GM18502 (cell line): Measurements from ENCODE around the gene IGHMBP2.

Source experiments
- ATAC-seq: cut with Tn5 transposase; IDR thresholded peaks from one replicate; pipeline ENCODE4 v1.9.1; 2021; ENCODE audit warnings: mild to moderate bottlenecking; ENCODE audit not compliant: unreplicated experiment, poor library complexity

The IGHMBP2 gene

DNA sequence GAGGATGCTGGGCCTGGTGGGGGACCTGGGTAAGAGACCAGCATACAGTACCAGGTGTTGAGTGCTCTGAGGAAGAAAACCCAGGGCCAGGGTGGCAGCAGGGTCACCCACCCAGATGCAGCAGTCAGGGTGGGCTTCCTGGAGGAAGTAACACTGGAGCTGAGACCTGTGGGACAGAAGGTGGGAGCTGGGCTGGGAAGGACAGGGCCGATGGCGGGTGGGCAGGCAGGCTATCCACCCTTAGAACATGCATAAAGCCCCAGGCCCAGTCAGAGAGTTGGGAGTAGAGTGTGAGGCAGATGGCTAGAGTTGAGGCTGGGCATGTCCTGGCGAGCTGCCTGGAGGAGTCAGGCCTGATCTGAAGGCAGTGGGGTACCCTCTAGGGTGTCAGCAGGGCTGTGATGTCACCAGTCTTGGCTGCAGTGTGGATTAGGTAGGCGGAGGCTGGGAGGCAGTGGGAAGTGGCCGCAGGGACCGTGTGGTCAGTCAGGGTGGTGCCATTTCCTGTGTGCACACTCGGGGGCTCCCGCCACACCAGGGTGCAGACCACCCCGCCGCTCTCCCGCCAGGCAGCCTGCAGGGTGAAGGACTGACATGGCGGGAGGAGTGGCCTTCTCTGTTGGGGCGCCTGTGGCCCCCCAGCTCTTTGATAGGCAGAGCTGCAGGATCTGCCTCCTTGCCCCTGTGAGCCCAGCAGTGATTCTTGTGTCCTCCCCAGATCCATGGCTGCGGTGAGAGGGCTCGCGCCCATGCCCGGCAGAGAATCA is 35.3 kb downstream of the IGHMBP2 start:
- ATAC-seq: no peak

DNA sequence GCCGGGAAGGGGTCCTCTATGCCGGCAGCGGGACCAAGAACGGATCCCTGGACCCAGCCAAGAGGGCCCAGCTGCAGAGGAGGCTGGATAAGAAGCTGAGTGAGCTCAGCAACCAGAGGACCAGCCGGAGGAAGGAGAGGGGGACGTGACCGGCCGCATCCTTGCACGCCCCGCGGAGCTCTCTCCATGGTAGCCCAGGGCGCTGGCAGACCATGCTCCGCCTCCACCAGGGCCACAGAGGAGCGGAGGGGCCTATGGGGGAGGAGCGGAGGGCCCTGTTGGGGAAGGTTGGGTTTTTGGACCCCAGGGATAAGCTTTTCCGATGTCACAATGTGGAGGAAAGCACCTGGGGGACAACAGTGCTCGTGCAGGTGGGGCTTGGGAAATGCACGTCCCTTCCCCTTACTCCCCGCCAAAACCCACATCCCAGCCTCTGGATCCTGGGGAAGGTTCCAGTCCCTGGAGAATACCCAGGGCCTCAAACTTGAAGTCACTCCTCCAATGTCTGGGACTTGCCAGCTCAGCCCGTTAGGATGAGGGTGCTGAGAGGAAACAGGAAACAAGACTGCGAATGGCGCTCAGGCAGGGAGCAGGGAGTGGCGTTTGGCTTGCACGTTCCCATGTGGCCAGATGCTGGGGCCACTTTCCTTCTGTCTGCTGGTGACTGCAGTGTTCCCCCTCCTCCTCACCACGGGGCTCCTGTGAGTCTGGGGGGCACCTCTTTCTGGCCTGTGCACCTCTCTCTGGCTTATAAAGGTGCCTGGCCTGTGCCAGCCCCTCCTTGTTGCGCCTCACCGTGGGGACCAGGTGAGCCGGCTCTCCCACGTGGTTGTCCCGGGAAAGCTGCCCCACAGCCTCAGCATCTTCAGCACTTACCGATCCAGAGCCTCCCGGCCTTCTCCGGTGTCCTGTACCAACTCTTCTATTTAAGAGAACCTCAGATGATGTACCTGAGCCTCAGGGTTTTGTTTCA is 36.2 kb downstream of the IGHMBP2 start:
- no peak for ATAC-seq

DNA sequence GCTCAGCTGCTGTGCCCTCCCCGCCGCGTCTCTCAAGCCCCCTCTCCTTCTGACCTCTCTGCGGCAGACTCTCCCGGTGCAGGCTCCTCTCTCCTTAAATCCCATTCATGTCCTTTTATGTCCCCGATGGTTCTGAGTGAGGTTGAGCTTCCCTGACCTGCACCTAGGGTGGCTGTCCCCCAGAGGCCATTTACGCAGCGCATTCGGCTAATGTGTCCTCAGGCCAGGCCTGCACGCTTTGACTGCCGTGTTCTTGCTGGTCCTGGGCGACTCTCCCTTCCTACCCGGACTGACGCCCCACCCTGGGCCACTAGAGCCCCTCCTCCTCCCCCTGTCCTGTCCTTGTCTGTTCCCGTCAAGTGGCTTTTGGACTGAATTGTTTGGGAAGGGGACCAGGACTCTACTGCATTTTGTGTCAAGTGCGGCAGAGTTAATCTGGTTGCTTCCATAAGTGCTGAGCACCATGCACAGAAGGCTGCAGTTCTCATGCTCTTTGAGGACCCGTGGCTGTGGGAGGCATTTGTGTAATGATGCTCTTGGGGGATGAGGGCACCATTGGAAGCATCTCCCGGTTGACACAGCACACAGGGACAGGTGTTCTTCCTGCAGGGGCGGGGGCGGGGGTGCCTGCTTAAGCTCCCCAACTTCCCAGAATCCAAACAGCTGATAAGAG is 37.1 kb downstream of the IGHMBP2 start:
- no peak for ATAC-seq

DNA sequence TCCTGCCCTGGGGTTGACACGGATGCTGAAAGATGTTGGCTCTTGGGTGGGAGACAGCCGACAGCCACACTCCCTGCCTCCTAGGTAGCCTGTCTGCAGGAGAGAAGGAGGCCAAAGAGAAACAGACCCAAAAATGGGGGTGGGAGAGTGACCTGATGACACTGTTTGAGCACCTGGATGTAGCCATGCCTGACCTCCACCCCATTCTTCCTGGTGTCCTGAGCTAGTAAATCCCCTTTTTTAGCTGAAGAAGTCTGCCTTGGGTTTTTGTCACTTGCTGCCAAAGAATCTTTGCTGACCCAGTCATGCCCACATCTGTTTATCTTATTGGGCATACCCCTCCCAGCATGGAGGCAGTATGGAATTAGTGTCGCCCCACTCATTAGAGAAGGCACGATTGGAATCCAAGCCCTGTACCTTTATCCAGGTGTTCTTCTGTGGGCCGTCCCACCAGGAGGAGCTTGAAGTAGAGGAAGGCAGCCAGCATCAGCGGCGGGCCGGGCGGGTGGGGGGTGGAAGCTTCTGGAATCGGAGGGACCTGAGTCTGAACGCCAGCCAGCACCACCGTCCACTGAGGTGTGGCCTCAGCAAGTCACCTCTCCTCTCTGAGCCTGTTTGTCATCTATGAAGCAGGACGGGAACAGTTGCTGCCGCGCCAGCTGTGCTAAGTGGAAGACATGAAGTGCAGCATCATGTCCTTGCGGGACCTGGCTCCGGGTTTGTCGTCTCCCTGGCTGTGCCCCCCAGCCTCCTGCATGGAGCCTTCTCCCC is 37.8 kb downstream of the IGHMBP2 start:
- no peak for ATAC-seq

DNA sequence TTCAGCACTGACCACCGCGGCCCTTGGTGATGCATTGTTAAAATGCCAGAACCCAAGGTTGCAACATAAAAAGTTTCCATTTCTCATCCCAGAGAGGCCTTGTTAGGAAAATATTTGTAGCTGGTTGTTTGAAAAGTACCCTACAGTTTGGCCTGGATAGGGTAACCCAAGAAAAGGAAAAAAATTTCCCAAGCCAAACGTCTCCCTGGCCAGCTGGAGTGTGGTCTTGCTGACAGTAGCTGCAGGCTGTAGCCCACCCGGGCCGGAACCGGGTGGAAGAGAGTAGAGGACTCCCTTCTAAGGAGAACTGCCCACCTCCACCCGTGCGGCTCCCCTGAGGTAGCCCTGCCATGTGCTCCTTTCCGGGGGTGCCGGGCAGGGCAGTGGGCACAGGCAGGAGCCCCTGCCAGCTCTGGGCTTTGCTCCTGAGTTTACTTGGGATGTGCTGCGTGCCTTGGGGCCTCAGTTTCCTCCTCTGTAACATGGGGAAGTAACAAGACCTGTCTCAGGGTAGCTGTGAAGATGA is 38.5 kb downstream of the IGHMBP2 start:
- ATAC-seq: no peak

DNA sequence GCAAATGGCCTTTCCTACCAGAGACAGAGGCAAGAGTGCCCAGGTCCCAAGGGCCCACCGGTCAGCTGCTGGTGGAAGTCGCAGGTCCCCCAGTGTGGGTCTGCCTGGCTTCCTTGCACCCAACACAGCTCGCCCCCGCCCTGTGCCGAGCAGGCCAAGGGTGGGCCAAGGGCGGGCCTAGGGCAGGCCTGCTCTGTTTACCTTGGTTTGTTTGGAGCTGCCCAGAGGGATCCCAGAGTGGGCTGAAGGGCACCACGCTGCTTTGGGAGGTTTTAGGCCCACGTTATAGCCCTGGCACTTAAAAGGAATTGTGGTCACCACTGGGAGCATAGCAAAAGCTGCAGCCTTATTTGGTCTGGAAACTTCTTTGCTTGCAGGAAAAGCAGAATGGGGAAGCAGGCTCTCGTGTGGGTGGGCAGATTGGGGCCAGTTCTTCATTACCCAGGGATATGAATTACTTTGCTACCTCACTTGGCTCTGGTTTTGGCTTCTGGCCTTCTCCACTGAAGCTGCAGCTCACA is 39.1 kb downstream of the IGHMBP2 start:
- no peak for ATAC-seq

DNA sequence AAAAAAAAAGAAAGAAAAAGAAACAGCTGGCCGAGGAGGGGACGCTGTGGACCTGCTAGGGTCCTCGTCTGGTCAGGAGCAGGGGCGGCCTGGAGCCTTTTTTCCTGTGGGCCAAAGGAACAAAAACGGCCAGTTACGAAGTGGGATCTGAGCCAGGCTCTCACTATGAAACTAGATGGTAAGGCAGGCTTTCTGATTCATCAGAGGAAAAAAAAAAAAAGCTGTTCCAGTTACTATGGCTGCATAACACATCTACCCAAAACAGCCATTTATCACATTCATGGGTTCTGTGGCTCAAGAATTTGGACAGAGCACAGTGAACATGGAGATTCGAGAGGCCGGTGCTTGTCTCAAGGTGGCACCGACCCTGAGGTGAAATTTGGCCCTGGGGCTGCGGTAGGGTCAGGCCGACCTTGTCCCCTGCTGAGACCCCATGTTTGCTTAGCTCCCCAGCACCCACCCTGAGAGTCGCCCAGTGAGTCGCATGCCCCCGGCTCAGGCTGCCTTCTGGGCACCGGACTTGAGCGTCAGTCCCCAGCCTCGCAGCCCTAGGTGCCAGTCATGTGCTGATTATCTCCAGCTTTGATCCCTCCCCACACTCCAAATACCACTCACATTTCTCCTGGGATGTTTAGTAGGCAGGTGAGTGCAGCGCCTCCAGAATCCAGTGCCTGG is 42.9 kb downstream of the IGHMBP2 start:
- ATAC-seq: no peak

DNA sequence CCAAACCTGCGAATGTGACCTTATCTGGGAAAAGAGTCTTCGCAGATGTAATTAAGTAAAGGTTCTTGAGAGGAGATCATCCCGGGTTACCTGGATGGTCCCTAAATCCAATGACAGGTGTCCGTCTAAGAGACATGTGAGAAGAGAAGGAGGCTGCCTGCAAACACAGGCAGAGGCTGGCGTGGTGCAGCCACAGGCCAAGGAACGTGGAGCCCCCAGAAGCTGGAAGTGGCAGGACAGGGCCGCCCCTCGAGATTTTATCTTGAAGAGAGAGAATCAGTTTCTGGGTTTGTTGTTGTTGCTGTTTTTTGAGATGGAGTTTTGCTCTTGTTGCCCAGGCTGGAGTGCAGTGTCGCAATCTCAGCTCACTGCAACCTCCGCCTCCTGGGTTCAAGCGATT is 43.5 kb downstream of the IGHMBP2 start:
- ATAC-seq: no peak

DNA sequence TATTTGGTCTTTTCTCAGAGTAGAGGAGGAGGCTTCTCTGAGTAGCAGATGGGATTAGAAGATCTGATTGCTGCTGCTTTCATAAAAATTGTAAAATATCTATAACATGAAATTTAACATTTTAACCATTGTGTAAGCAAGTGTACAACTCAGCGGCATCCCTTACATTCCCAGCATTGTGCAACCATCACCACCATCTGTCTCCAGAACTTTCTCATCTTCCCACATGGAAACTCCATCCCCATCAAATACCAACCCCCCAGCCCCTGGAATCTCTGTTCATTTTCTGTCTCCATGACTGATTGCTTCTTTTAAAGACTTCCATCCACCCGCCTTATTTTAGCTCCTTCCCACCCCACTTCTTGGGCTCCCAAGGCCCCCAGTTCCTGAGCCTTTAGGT is 44.8 kb downstream of the IGHMBP2 start:
- no peak for ATAC-seq

DNA sequence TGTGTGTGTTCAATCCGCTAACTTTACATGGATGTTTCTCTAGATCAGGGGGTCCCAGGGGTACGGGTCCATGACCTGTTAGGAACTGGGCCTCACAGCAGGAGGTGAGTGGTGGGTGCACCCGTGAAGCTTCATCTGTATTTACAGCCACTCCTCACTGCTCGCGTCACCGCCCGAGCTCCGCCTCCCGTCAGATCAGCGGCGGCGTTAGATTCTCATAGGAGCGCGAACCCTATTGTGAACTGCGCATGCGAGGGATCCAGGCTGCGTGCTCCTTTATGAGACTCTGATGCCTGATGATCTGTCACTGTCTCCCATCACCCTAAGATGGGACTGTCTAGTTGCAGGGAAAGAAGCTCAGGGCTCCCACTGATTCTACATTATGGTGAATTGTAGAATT is 45.2 kb downstream of the IGHMBP2 start:
- no peak for ATAC-seq

DNA sequence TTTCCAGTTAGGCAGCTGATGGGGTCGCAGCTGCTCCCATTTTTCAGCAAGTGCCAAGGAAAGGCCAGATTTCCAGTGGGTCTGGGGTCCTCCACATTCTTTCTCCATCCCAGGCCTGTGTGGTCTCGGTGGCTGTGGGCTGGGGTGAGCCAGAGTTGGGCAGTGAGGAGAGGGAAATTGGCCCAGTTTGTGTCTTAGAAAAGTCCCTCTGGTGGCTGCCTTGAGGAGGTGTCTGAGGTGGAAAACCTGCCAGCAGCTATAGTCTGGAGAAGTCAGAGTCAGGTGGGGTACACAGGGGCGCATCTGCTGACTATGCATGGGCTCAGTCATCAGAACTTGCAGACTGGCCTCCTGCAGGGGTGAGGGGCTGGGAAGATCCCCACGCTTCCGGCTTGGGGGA is 46.6 kb downstream of the IGHMBP2 start:
- no peak for ATAC-seq

DNA sequence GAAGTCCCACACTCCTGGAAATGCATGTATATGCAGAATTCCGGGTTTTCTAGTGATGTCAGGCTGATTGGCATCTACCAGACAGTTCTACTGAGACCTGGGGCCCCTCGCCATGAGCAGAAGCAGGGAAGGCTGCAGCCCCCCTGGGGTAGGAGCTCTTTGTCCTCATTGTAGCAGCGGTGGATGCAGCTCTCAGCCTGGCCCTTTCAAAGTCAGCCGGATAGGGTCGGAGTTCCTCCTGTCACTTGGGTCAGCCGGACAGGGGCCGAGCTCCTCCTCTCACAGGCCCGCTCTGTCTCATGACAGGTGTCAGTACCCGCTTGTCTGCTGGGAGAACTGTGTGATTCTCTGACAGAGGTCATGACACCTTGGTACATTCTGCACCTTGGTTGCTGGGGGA is 47.1 kb downstream of the IGHMBP2 start:
- no peak for ATAC-seq

DNA sequence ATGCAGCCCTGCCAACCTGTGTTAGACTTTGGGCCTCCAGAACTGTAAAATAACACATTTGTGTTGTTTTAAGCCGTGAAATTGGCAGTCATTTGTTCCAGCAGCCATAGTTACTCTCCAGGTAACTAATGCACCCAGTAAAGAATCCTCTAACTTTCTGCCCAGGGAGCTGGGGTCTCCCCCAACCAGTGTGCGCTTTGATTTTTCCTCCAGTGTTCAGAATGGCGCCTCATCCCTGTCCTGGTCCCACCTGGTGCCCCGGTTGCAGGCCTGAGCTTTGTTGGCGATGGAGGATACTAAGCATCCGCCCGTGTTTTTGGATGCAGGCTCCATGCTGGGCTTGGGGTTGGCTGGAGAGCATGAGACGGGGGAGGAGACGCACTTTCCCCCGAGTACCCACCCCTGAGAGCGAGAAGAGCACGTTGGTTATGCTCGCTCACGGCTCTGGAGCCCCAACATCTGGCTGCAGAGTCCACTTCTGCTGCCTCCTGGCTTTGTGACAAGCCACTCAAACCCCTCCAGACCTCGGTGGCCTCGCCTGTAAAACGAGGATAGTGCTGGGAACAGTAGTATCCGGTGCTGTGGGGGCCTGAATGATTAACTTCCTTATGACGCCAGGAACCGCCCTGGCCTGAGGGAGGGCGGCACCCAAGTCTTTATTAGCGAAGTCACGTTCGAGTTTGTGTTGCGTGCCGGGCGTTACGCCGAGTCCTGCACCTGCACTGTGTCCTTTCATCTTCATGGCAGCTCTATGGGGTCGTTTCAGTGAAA is 51.3 kb downstream of the IGHMBP2 start:
- ATAC-seq: no peak

DNA sequence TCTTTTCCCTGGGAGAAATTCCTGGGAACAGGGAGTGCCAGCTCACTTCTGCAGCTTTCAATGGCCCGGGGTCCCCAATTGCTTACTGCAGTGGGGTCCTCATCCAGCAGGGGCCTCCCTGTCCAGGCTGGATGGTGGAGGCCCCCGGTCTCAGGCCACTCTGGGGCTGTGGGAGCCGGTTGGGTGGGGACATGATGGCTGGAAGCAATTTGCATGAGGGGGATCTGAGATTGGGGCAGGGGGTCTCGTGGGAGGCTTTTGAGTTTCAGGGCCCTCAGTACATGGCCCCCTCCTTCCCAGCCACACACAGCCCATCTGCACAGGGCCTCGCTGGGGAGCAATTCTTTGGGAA is 51.9 kb downstream of the IGHMBP2 start:
- ATAC-seq: no peak

DNA sequence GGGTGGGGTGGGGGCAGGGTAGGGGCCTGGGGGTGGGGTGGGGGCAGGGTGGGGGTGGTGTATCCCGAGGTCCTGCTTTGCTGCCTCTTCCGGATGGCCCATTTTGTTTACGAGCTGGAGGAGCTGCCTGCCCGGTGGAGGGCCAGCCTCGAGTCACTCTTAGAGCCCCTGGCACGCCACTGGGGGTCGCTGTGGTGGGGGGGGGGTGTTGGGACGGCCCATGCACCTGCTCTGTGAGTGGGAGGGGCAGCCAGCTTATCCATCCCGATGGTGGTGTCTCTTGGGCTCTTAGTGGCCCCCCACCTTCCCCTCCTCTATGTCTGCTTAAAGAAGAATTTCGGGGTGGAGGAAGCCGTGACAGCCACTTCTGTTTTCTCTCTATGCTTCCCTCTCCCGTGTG is 52.5 kb downstream of the IGHMBP2 start:
- ATAC-seq: no peak

DNA sequence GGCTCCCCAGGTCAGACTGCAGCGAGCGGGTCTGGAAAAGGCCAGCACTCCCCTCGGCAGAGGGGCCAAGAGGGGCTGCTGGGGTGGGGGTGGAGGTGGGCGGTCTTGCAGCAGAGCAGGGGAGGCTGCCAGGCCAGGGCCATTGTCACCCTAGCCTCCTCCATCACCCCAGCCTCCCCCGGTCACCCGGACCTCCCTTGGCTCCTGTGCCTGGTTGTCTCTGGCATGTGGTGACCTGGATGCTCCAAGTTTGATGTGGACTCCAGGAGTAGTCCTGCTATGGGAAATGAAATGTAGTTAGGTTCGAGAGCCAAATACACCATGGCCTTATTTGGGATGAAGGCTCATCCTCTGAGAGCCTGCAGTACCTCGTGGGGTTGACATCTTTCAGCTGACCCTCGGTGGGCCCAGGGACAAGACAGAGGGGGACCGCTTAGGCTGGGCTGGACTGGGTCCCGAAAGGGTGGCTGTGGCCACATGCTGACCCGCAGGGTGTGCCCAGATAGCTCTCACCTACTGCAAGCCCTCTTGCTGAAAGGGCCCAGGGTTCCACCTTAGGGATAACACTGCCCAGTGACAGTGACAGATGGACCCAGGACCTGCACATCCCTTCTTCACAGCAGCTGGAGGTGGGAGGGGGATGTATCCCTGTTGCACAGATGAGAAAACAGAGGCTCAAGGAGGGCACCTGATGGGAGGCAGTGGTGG is 53.0 kb downstream of the IGHMBP2 start:
- no peak for ATAC-seq

DNA sequence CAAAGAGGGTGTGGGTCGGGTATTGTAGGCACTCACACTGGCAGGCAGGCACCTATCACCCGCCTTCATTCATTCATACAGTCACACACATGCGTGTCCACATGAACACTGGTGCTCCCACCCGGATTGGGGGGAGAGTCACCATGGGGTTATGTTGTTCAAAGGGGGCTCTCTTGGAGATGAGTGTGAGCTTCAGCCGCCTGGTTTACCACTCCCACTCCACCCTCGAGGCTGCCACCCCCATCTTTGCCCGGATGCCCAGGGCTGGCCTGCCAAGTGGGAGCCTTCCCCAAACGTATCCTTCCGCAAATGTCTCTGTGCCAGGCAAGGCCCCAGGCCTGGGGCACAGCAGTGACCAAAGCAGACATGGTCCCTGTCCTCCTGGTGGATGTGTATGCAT is 54.5 kb downstream of the IGHMBP2 start:
- ATAC-seq: no peak
